ENCODE results near the gene DGKZ. TPM values are rescaled to one million over a fixed set of nuclear protein-coding genes. Genes with fewer than 3 reads are reported as not detected.
A peak's percentile ranks its signal among the peaks of the same experiment; 100 is the strongest.

Gene DGKZ
- total and polyA plus RNA-seq, 4 donors, result 33.3 to 63.2 (median 44.1) TPM

DNA sequence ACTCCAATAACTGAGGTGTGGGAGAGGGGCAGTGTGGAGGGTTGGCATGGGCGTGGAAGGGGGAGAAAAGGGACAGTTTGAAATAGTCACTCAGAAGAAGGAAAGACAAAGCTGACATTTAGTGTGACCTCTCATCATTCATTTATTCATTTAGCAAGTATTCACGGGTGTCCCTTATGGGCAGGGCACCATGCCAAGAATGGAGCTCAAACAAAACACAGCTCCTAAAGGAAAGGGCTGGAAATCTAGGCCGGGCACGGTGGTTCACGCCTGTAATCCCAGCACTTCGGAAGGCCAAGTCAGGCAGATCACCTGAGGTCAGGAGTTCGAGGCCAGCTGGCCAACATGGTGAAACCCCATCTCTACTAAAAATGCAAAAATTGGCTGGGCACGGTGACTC, 19.4 kb upstream of the DGKZ start:
- H3K36me3 ChIP-seq (ENCODE audit: control insufficient read depth in 4 of 4, insufficient read depth in 4 of 4, low read length in 4 of 4), result no peaks in the 10 kb centered on the region
- peaks cover 0 to 3% (median 0%) of the 10 kb centered on the region in 4 donors for H3K9me3 ChIP-seq (ENCODE audit: control insufficient read depth in 4 of 4, insufficient read depth in 3 of 4, low read length in 3 of 4)
- no peak overlapping the region for H3K4me3 ChIP-seq
- ATAC-seq (ENCODE audit: insufficient read depth, low FRiP score), result no peak
- WGBS, 2 donors, result 59 to 86% methylated on average over 8 of the region's 8 CpGs
- H3K27ac ChIP-seq (ENCODE audit: low read depth in 1 of 2, low read length in 1 of 2), result no peak overlapping the region
- no peak overlapping the region for H3K9ac ChIP-seq (ENCODE audit: insufficient read depth in 1 of 2, low read length in 2 of 2)
- TF ChIP-seq, protein P1, sequence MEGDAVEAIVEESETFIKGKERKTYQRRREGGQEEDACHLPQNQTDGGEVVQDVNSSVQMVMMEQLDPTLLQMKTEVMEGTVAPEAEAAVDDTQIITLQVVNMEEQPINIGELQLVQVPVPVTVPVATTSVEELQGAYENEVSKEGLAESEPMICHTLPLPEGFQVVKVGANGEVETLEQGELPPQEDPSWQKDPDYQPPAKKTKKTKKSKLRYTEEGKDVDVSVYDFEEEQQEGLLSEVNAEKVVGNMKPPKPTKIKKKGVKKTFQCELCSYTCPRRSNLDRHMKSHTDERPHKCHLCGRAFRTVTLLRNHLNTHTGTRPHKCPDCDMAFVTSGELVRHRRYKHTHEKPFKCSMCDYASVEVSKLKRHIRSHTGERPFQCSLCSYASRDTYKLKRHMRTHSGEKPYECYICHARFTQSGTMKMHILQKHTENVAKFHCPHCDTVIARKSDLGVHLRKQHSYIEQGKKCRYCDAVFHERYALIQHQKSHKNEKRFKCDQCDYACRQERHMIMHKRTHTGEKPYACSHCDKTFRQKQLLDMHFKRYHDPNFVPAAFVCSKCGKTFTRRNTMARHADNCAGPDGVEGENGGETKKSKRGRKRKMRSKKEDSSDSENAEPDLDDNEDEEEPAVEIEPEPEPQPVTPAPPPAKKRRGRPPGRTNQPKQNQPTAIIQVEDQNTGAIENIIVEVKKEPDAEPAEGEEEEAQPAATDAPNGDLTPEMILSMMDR (IDR thresholded peaks at IDR 0.05; ENCODE audit: control extremely low read depth, extremely low read depth), result no peak
- peaks cover 0 to 28% (median 16%) of the 10 kb centered on the region in 3 donors for H3K27me3 ChIP-seq (ENCODE audit: control insufficient read depth in 3 of 3, insufficient read depth in 3 of 3, low read length in 2 of 3)
- peak in 1 of 3 donors; percentile 42 for DNase-seq
- peaks cover 0 to 16% (median 6%) of the 10 kb centered on the region in 5 donors for H3K4me1 ChIP-seq (ENCODE audit: control insufficient read depth in 5 of 5, insufficient read depth in 5 of 5, low read length in 5 of 5)

DNA sequence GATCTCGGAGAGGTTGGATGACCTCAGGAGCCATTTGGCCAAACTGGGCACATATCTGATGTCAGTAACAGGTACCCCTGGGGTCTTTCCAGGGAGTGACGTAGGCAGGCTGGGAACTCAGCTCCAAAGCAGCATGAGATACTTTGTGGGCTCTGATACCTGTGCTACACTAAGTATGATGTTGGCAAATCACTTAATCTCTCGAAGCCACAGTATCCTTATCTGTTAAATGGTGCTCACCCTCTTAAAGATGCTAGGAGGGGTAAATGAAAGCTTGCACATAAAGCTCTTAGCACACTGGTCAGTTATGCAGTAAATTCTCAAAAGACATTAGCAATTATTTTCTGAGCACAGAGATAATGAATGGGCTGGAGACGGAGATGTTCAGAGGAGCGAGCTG, 17.1 kb upstream of the DGKZ start:
- ATAC-seq (ENCODE audit: insufficient read depth, low FRiP score), result no peak
- H3K4me3 ChIP-seq, result no peak overlapping the region
- WGBS, 2 donors, result 56 to 73% methylated on average over 5 of the region's 5 CpGs

DNA sequence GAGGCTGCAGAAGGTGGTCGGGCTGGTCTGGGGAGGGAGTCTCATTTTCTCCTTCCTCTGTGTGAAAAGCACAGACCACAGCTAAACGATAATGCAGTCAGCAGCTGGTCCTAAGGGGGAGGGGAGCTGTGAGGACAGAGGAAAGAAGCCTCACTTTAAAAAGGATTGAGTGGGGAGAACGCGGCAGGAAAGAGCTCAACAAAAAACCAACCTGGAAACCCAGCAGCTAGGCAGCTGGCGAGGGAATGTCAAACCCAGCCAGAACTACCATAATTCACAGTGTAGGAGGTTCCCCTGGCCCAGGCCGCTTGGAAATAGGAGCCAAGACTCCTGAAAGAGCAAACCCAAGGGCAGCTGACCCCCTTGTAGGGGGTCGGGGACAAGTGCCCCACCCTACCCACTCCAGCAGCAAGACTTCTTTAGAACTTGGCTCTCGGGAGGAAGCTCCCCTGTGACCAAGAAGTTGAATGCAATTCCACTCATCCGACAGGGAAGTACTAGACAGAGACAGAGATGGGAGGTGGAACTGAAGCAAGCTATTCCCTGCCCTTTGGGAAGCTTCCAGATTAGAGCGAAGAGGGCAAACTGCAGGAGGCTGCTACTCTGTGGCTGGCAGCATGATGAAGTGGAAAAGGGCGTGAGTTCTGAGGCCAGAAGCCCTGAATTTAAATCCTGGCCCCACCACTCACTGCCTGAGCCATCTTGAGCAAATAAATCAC, 16.5 kb upstream of the DGKZ start:
- ATAC-seq (ENCODE audit: insufficient read depth, low FRiP score), result no peak
- DNase-seq, result peak; percentile 35 to 65 (median 49)
- TF ChIP-seq, protein P1 (IDR thresholded peaks at IDR 0.05; ENCODE audit: control extremely low read depth, extremely low read depth), result no peak
- Histone ChIP-seq H3K4me3 (no peak overlapping the region), H3K36me3 (ENCODE audit: control insufficient read depth in 4 of 4, insufficient read depth in 4 of 4, low read length in 4 of 4) (no peaks in the 10 kb centered on the region), H3K9me3 (ENCODE audit: control insufficient read depth in 4 of 4, insufficient read depth in 3 of 4, low read length in 3 of 4) (peaks cover 0 to 3% (median 0%) of the 10 kb centered on the region in 4 donors), H3K27ac (ENCODE audit: low read depth in 1 of 2, low read length in 1 of 2) (no peak overlapping the region), H3K27me3 (ENCODE audit: control insufficient read depth in 3 of 3, insufficient read depth in 3 of 3, low read length in 2 of 3) (peaks cover 0 to 38% (median 24%) of the 10 kb centered on the region in 3 donors), H3K9ac (ENCODE audit: insufficient read depth in 1 of 2, low read length in 2 of 2) (no peak overlapping the region), H3K4me1 (ENCODE audit: control insufficient read depth in 5 of 5, insufficient read depth in 5 of 5, low read length in 5 of 5) (peaks cover 0 to 22% (median 6%) of the 10 kb centered on the region in 5 donors)
- 26 to 34% methylated on average over 11 of the region's 11 CpGs for WGBS, 2 donors

More for the DNA sequence above, 17.1 kb upstream of the DGKZ start:
- peaks cover 0 to 35% (median 24%) of the 10 kb centered on the region in 3 donors for H3K27me3 ChIP-seq (ENCODE audit: control insufficient read depth in 3 of 3, insufficient read depth in 3 of 3, low read length in 2 of 3)
- peaks cover 0 to 22% (median 6%) of the 10 kb centered on the region in 5 donors for H3K4me1 ChIP-seq (ENCODE audit: control insufficient read depth in 5 of 5, insufficient read depth in 5 of 5, low read length in 5 of 5)
- H3K27ac ChIP-seq (ENCODE audit: low read depth in 1 of 2, low read length in 1 of 2), result no peak overlapping the region
- no peak for DNase-seq
- H3K9me3 ChIP-seq (ENCODE audit: control insufficient read depth in 4 of 4, insufficient read depth in 3 of 4, low read length in 3 of 4), result peaks cover 0 to 3% (median 0%) of the 10 kb centered on the region in 4 donors
- H3K9ac ChIP-seq (ENCODE audit: insufficient read depth in 1 of 2, low read length in 2 of 2), result no peak overlapping the region
- TF ChIP-seq, protein P1 (IDR thresholded peaks at IDR 0.05; ENCODE audit: control extremely low read depth, extremely low read depth), result no peak
- no peaks in the 10 kb centered on the region for H3K36me3 ChIP-seq (ENCODE audit: control insufficient read depth in 4 of 4, insufficient read depth in 4 of 4, low read length in 4 of 4)

Measured in lung (tissue), 12 donors.